GDM1 (cell line): ENCODE results near the gene HLA-DQB1.

Experiments
- DNase-seq: peaks from one replicate; lab custom pipeline; 2025; lab: John Stamatoyannopoulos, UW

Gene HLA-DQB1

GRCh38 chr6:32625137-32625536 is 41.3 kb downstream of the HLA-DQB1 start:
- DNase-seq = no peak

GRCh38 chr6:32624565-32624964 is 41.9 kb downstream of the HLA-DQB1 start:
- DNase-seq = no peak

GRCh38 chr6:32623693-32624092 is 42.8 kb downstream of the HLA-DQB1 start:
- peak; percentile 32 for DNase-seq

- DNase-seq = no peak
Observed at GRCh38 chr6:32622545-32623401, 43.7 kb downstream of the HLA-DQB1 start.

GRCh38 chr6:32621372-32621771 is 45.1 kb downstream of the HLA-DQB1 start:
- no peak for DNase-seq

GRCh38 chr6:32617751-32618150 is 48.7 kb downstream of the HLA-DQB1 start:
- no peak for DNase-seq

- DNase-seq = no peak
Observed at GRCh38 chr6:32615885-32616532, 50.4 kb downstream of the HLA-DQB1 start.

- no peak for DNase-seq
Observed at GRCh38 chr6:32614366-32615081, 51.9 kb downstream of the HLA-DQB1 start.

- no peak for DNase-seq
Observed at GRCh38 chr6:32613475-32613874, 53.0 kb downstream of the HLA-DQB1 start.

- no peak for DNase-seq
Observed at GRCh38 chr6:32610682-32611296, 55.7 kb downstream of the HLA-DQB1 start.

- DNase-seq = peak; percentile 92
Observed at GRCh38 chr6:32609731-32610640, 56.5 kb downstream of the HLA-DQB1 start.
